Neural crest cell (in vitro differentiated cells): Measurements from ENCODE around the gene RLBP1. TPM values are rescaled to one million over a fixed set of nuclear protein-coding genes. Genes with fewer than 3 reads are reported as not detected.
"Not testable (repeated sequence)": the region's sequence is repeated elsewhere in the genome, so short reads cannot be mapped to it uniquely, and the experiment has no call there.

Experiments
- DNase-seq: peaks from one replicate; pipeline ENCODE4 v3.0.0; 2021; ENCODE audit warnings: low read depth, mixed read lengths, low spot score
- H3K27ac Mint-ChIP-seq: one replicate; pipeline ENCODE4 v1.8.0; 2021; ENCODE audit warnings: mild to moderate bottlenecking, mixed read lengths; ENCODE audit not compliant: unreplicated experiment
- H3K27me3 Mint-ChIP-seq: 2 replicates; pipeline ENCODE4 v1.8.0; 2021; ENCODE audit warnings: low read depth, mild to moderate bottlenecking, mixed read lengths
- H3K36me3 Mint-ChIP-seq: 2 replicates; pipeline ENCODE4 v1.8.0; 2021; ENCODE audit warnings: low read depth, mild to moderate bottlenecking, mixed read lengths
- H3K4me1 Mint-ChIP-seq: 2 replicates; pipeline ENCODE4 v1.8.0; 2021; ENCODE audit warnings: mixed read lengths
- H3K4me3 Mint-ChIP-seq: one replicate; pipeline ENCODE4 v1.8.0; 2021; ENCODE audit warnings: mild to moderate bottlenecking, mixed read lengths
- H3K9me3 Mint-ChIP-seq: 2 replicates; pipeline ENCODE4 v1.8.0; 2021; ENCODE audit warnings: mixed read lengths
- CTCF ChIP-seq: fragments of 200-600 bp; sonication (generic); conservative IDR thresholded peaks from 2 replicates; pipeline ENCODE4 v1.5.0; 2021; ENCODE audit warnings: antibody characterized with exemption, mild to moderate bottlenecking
- long read RNA-seq: library from polyadenylated mRNA; unstranded; transcript quantifications from one replicate; pipeline ENCODE4 v2.0.0, GENCODE V29; 2020
- total RNA-seq: library from RNA; stranded (reverse); gene quantifications from 2 replicates; pipeline ENCODE4 v1.2.1, GENCODE V29; 2021

Gene RLBP1
- total RNA-seq, result 5.7 and 6.3 TPM in 2 replicates
- long read RNA-seq, transcript RLBP1-201 (9 exons, 1,810 nt), result major isoform, 10 of 23 reads
- long read RNA-seq, partial matches to known transcripts, result 4 of 23 reads
- long read RNA-seq, other reads (novel, unspliced or antisense), result 9 of 23 reads

DNA sequence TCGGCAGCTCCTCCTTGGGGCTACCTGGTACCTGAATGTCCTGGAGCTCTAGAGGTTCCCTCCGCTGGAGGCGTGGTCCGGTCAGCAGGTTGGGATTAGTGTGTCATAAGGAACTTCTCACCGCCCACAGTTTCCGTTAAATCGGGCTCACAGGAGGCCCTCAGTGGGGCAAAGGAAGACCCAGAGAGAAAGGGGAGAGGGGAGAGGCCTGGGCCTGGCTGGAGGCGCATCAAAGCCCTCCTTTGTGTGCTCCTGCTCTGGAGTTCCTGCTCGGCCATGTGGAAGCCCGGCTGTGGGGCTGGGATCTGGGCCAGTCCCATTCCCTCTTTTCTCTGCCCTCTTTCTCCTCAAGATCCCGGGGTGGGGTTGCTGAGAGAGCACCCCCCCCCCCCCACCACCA, at the start of gene RLBP1:
Gene RLBP1 (minus strand): TSS at position 37 of the 400 bp plus-strand sequence. CDS start 2,604 bp downstream, outside the sequence.
- TF ChIP-seq CTCF, result no peak
- H3K27me3 Mint-ChIP-seq, result no peaks in the 10 kb centered on the region
- peak within 1 kb of the TSS; percentile 98 for H3K27ac Mint-ChIP-seq
- DNase-seq, result peak; percentile 21
- H3K4me1 Mint-ChIP-seq, result peaks cover 37% of the 10 kb centered on the region
- H3K4me3 Mint-ChIP-seq, result peak within 1 kb of the TSS; percentile 34
- H3K36me3 Mint-ChIP-seq, result no peaks in the 10 kb centered on the region
- no peaks in the 10 kb centered on the region for H3K9me3 Mint-ChIP-seq

- H3K9me3 Mint-ChIP-seq, H3K27ac Mint-ChIP-seq, H3K27me3 Mint-ChIP-seq, DNase-seq, H3K4me3 Mint-ChIP-seq: not testable (repeated sequence)
- Mint-ChIP-seq H3K4me1 (peaks cover 19% of the 10 kb centered on the region), H3K36me3 (peaks cover 39% of the 10 kb centered on the region)
Measured at GRCh38 chr15:89250142-89250541, 28.8 kb upstream of the RLBP1 start.

DNA sequence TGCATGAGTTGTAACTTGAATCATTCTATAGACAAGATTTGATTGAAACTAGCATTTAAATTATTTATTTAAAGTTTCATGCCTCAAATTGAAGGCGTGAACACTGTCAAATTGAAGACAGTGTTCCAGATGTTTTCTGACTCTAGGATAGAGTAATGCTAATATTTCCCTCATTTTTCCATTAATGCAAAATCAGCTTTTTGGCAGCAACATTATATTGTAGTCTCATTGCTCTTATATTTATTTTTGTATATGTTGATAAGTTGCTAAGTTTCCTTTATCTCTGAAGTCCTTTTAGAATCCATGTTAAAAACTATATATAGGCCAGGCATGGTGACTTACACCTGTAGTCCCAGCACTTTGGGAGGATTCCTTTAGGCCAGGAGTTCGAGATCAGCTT, 27.2 kb upstream of the RLBP1 start:
- H3K36me3 Mint-ChIP-seq, result peaks cover 35% of the 10 kb centered on the region
- peaks cover 2% of the 10 kb centered on the region for H3K9me3 Mint-ChIP-seq
- no peak overlapping the region for H3K27ac Mint-ChIP-seq
- peak overlapping the region; percentile 28 for H3K4me3 Mint-ChIP-seq
- no peaks in the 10 kb centered on the region for H3K27me3 Mint-ChIP-seq
- no peak for DNase-seq
- no peak for TF ChIP-seq CTCF
- H3K4me1 Mint-ChIP-seq, result peaks cover 29% of the 10 kb centered on the region

DNA sequence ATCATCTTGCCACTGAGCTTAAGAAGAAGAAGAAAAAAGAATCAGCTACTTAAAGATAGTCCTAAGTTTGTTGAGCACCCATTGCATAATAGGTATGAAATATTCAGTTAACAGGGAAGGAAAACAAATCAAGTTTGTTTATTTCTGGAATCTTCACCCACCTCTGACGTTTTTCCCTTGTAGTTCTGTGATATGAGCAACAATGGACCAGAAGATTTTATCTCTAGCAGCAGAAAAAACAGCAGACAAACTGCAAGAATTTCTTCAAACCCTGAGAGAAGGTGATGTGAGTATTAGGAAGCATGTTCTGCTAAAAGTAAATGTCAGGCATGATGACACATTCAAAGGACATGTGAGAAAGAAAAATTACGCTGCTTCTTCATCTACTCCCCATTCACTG, 26.1 kb upstream of the RLBP1 start:
- peaks cover 2% of the 10 kb centered on the region for H3K9me3 Mint-ChIP-seq
- H3K4me1 Mint-ChIP-seq, result peaks cover 36% of the 10 kb centered on the region
- DNase-seq, result no peak
- no peak overlapping the region for H3K4me3 Mint-ChIP-seq
- peaks cover 35% of the 10 kb centered on the region for H3K36me3 Mint-ChIP-seq
- H3K27me3 Mint-ChIP-seq, result no peaks in the 10 kb centered on the region
- H3K27ac Mint-ChIP-seq, result no peak overlapping the region
- TF ChIP-seq CTCF, result no peak

- Mint-ChIP-seq H3K27me3 (no peaks in the 10 kb centered on the region), H3K36me3 (peaks cover 22% of the 10 kb centered on the region), H3K9me3 (peaks cover under 1% of the 10 kb centered on the region), H3K4me3 (peak overlapping the region; percentile 94), H3K27ac (peak overlapping the region; percentile 94), H3K4me1 (peaks cover 36% of the 10 kb centered on the region)
- no peak for TF ChIP-seq CTCF
- no peak for DNase-seq
Measured at GRCh38 chr15:89244574-89244903, 23.2 kb upstream of the RLBP1 start.

DNA sequence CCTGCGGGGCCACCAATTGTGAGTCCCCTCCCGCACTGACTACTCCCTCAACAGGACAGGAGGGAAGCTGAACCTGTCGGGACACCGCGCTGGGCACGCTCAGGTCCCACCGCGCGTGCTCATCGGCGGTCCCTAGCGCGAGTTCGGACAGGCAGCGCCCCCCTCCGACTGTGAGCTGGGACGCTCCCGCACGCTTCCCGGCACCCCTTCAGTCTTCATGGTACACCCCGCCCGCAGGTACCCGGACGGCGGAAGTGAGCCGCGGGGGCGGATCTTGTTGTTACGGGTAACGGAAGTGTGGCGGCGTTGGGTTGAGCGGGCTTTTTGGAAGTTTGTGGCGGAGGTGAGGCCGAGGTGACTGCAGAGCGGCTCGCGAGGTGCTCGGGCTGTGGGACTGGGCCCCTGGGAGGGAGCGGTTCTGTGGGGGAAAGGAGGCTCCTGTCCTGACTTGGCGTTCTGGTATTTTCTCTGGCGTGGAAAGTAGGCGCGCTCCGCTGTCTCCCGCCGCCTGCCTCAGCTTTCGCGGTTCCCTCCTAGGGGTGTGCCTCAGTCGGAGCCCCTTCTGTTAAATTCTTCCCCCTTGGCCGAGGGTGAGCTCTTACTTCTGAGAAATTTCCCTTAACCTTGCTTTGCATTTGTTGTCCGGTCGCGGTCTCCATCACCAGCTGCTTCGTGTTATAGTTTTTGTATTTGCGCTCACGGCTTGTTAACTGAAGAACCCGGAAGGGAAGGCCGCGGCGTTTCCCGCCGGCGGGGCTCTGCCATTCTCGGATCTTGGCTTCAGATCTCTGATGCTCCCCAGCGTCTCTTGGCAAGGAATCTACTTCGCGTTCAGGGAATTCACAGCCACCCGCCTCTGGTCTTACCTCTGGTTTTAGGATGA, 22.6 kb upstream of the RLBP1 start, which contains the start of gene FANCI:
Gene FANCI (plus strand): TSS at position 289 of the 883 bp plus-strand sequence. CDS start 3,669 bp downstream, outside the sequence.
- Mint-ChIP-seq H3K36me3 (peaks cover 18% of the 10 kb centered on the region), H3K27ac (peak within 1 kb of the TSS; percentile 94), H3K4me1 (peaks cover 36% of the 10 kb centered on the region), H3K27me3 (no peaks in the 10 kb centered on the region), H3K9me3 (no peaks in the 10 kb centered on the region), H3K4me3 (peak within 1 kb of the TSS; percentile 94)
- TF ChIP-seq CTCF, result no peak
- DNase-seq, result peak; percentile 97
